OCI-LY1 (cell line): Measurements from ENCODE around the gene EVC.

Source experiments
- CTCF ChIP-seq: fragments of 200-600 bp; sonication (generic), shearing (Covaris generic); IDR thresholded peaks from 2 replicates; pipeline ENCODE4 v1.5.1; 2017; ENCODE audit warnings: mild to moderate bottlenecking, antibody characterized with exemption, low read length, moderate library complexity, mixed read lengths
- EZH2 ChIP-seq: fragments of 200-600 bp; sonication (generic), shearing (Covaris generic); IDR thresholded peaks from 2 replicates; pipeline ENCODE4 v1.8.0; 2017; ENCODE audit warnings: borderline replicate concordance, mixed run types, mild to moderate bottlenecking, antibody characterized with exemption, low read length, moderate library complexity, mixed read lengths

DNA sequence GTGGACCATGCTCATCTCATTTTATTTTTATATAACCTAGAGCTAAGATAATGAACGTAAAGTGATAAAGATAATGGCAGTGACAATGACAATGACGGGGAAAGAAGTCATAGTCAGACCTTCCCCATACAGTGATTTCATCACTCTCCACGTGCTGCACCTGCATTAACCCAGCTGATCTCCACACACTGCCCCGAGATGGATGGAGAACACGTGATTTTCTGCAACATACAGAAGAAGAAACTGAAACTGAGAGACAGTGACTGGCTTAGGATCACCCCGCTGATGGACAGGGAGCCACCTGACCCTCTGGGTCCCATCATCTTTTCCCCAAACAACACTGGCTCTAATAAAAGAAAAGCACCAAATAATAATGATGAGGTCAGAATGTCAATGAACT lies 24.7 kb upstream of the EVC start:
- TF ChIP-seq CTCF: no peak
- TF ChIP-seq EZH2: no peak
